Thoracic aorta (tissue), 2 donors: Measurements from ENCODE around the gene TRABD. TPM values are rescaled to one million over a fixed set of nuclear protein-coding genes. Genes with fewer than 3 reads are reported as not detected.

Source experiments
- ATAC-seq: fragments of 150-250 bp; one replicate; pipeline ENCODE4 v1.8.0; 2017; ENCODE audit warnings: low read depth; ENCODE audit not compliant: insufficient number of reproducible peaks, low FRiP score
- DNase-seq: peaks from one replicate; pipeline ENCODE4 v3.0.0-alpha.2; 2020; ENCODE audit warnings: low spot score
- H3K27ac ChIP-seq, 2 donors: fragments of 200-600 bp; sonication (generic); 1 replicate in 1 of 2; 2 replicates in 1 of 2; pipeline ENCODE4 v1.5.1; 2016; ENCODE audit warnings: mild to moderate bottlenecking in 2 of 2, moderate library complexity in 2 of 2
- H3K27me3 ChIP-seq: fragments of 200-600 bp; sonication (generic); replicated peaks from 2 replicates; pipeline ENCODE4 v1.6.0; 2016; ENCODE audit warnings: mild to moderate bottlenecking; ENCODE audit not compliant: insufficient read depth
- H3K36me3 ChIP-seq: fragments of 200-600 bp; sonication (generic); one replicate; pipeline ENCODE4 v1.5.1; 2016
- H3K4me1 ChIP-seq, 2 donors: fragments of 200-600 bp; sonication (generic); 1 replicate in 1 of 2; 2 replicates in 1 of 2; pipeline versions ENCODE4 v1.5.1 to v1.6.0; 2016; ENCODE audit warnings: low read depth in 2 of 2, mild to moderate bottlenecking in 1 of 2; ENCODE audit not compliant: control insufficient read depth in 1 of 2
- H3K4me3 ChIP-seq: fragments of 200-600 bp; sonication (generic); 2 replicates; pipeline ENCODE4 v1.5.1; 2016; ENCODE audit warnings: mild to moderate bottlenecking
- H3K9me3 ChIP-seq: fragments of 200-600 bp; sonication (generic); 2 replicates; pipeline ENCODE4 v1.5.1; 2016
- CTCF ChIP-seq: fragments of 200-600 bp; sonication (generic); IDR thresholded peaks from one replicate; pipeline ENCODE4 v1.5.1; 2019; ENCODE audit warnings: antibody characterized with exemption
- total RNA-seq, 2 donors: library from RNA; depleted of rRNA; stranded (reverse); fragments of >200 nt; gene quantifications; one replicate each; pipeline versions ENCODE4 v1.1.0 to v1.2.3, GENCODE V29; 2016

TRABD gene
- total RNA-seq, 2 donors from 2014 or later, result 31.7 to 40.6 TPM

GRCh38 chr22:50208939-50209892, 23.5 kb downstream of the TRABD start:
- DNase-seq, result no peak
- H3K4me3 ChIP-seq, result no peak overlapping the region

GRCh38 chr22:50209893-50210292, 24.2 kb downstream of the TRABD start:
- H3K36me3 ChIP-seq, result peaks cover 26% of the 10 kb centered on the region
- no peak for DNase-seq
- peak; percentile 84 for TF ChIP-seq CTCF

More at GRCh38 chr22:50208939-50209892, 23.5 kb downstream of the TRABD start:
- ATAC-seq, result no peak
- Histone ChIP-seq H3K36me3 (peaks cover 23% of the 10 kb centered on the region), H3K27me3 (no peaks in the 10 kb centered on the region), H3K4me1 (peaks cover 0 to 9% of the 10 kb centered on the region in 2 donors), H3K27ac (no peak overlapping the region), H3K9me3 (no peaks in the 10 kb centered on the region)
- TF ChIP-seq CTCF, result no peak

GRCh38 chr22:50210378-50211139, 24.8 kb downstream of the TRABD start:
- Histone ChIP-seq H3K36me3 (peaks cover 26% of the 10 kb centered on the region), H3K4me1 (peaks cover 0 to 9% of the 10 kb centered on the region in 2 donors), H3K9me3 (no peaks in the 10 kb centered on the region), H3K27me3 (no peaks in the 10 kb centered on the region), H3K4me3 (no peak overlapping the region), H3K27ac (no peak overlapping the region)
- no peak for TF ChIP-seq CTCF
- DNase-seq (no peak), ATAC-seq (no peak)

More at GRCh38 chr22:50209893-50210292, 24.2 kb downstream of the TRABD start:
- ATAC-seq, result no peak
- no peaks in the 10 kb centered on the region for H3K9me3 ChIP-seq
- no peaks in the 10 kb centered on the region for H3K27me3 ChIP-seq
- no peak overlapping the region for H3K4me3 ChIP-seq
- peaks cover 0 to 9% of the 10 kb centered on the region in 2 donors for H3K4me1 ChIP-seq
- no peak overlapping the region for H3K27ac ChIP-seq

GRCh38 chr22:50211147-50211546, 25.4 kb downstream of the TRABD start:
- peaks cover 30% of the 10 kb centered on the region for H3K36me3 ChIP-seq
- ATAC-seq (no peak), DNase-seq (no peak)
- no peaks in the 10 kb centered on the region for H3K9me3 ChIP-seq
- H3K4me1 ChIP-seq, result peaks cover 0 to 9% of the 10 kb centered on the region in 2 donors
- H3K4me3 ChIP-seq, result no peak overlapping the region
- no peak overlapping the region for H3K27ac ChIP-seq
- H3K27me3 ChIP-seq, result no peaks in the 10 kb centered on the region
- TF ChIP-seq CTCF, result no peak

- DNase-seq (no peak), ATAC-seq (no peak)
- Histone ChIP-seq H3K9me3 (no peaks in the 10 kb centered on the region), H3K27me3 (no peaks in the 10 kb centered on the region), H3K36me3 (peaks cover 35% of the 10 kb centered on the region), H3K4me1 (peaks cover 0 to 9% of the 10 kb centered on the region in 2 donors), H3K4me3 (no peak overlapping the region), H3K27ac (no peak overlapping the region)
- TF ChIP-seq CTCF, result no peak
Measured at GRCh38 chr22:50213263-50213662, 27.6 kb downstream of the TRABD start.
